GM12878 (cell line): ENCODE measurements around the gene COL6A1.

Experiments
- FOXM1 ChIP-seq: IDR thresholded peaks from 2 replicates; pipeline ENCODE4 v1.6.1; 2012; ENCODE audit warnings: low read depth, mild to moderate bottlenecking, inconsistent platforms, low read length, moderate library complexity
- ZNF622 ChIP-seq: fragments of 450-650 bp; IDR thresholded peaks from 2 replicates; pipeline ENCODE4 v1.6.1; 2017; ENCODE audit warnings: mild to moderate bottlenecking, inconsistent platforms

- TF ChIP-seq FOXM1 (no peak), ZNF622 (no peak)
Measured at GRCh38 chr21:46017148-46017547, 35.6 kb downstream of the COL6A1 start.
